ENCODE measurements around the gene UNC5CL.

The UNC5CL gene

DNA sequence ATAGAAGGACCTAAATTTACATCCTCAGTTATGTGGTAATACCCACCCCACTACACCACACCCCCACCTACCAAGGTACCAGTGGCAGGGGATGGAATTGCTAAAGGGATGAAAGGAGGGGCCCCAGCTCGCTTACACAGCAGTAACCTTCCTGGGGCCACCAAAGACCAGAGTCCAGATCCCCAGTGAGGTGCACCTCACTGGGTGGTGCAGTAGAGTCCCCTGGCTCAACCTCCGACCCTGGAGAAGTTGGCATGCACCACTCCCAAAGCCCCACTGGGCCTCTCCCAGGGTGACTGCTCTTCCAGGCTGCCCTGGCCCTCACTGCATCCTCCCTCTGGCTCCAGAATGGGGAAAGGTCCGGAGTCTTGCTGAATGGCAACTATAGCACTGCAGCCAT lies 816 bp downstream of the UNC5CL start:
- Mint-ChIP-seq H3K4me3 (no peak overlapping the region), H3K4me1 (no peaks in the 10 kb centered on the region), H3K27me3 (no peaks in the 10 kb centered on the region), H3K9me3 (no peaks in the 10 kb centered on the region), H3K27ac (no peak overlapping the region), H3K36me3 (no peaks in the 10 kb centered on the region)
- DNase-seq (ENCODE audit: low spot score in 2 of 2) = no peak
- no peak for ATAC-seq (ENCODE audit: low read depth)

- no peaks in the 10 kb centered on the region for H3K27me3 Mint-ChIP-seq
- no peaks in the 10 kb centered on the region for H3K4me1 Mint-ChIP-seq
- no peaks in the 10 kb centered on the region for H3K9me3 Mint-ChIP-seq
- DNase-seq (ENCODE audit: low spot score in 2 of 2) (no peak), ATAC-seq (ENCODE audit: low read depth) (no peak)
- no peaks in the 10 kb centered on the region for H3K36me3 Mint-ChIP-seq
- no peak overlapping the region for H3K4me3 Mint-ChIP-seq
- H3K27ac Mint-ChIP-seq = no peak overlapping the region
Observed at GRCh38 chr6:41037107-41037900, 1.7 kb downstream of the UNC5CL start.

- DNase-seq (ENCODE audit: low spot score in 2 of 2) (no peak), ATAC-seq (ENCODE audit: low read depth) (no peak)
- no peaks in the 10 kb centered on the region for H3K4me1 Mint-ChIP-seq
- no peaks in the 10 kb centered on the region for H3K9me3 Mint-ChIP-seq
- H3K27ac Mint-ChIP-seq = no peak overlapping the region
- H3K4me3 Mint-ChIP-seq = no peak overlapping the region
- no peaks in the 10 kb centered on the region for H3K27me3 Mint-ChIP-seq
- H3K36me3 Mint-ChIP-seq = no peaks in the 10 kb centered on the region
Observed at GRCh38 chr6:41036601-41037000, 2.4 kb downstream of the UNC5CL start.

- ATAC-seq (ENCODE audit: low read depth) (no peak), DNase-seq (ENCODE audit: low spot score in 2 of 2) (no peak)
- H3K36me3 Mint-ChIP-seq = no peaks in the 10 kb centered on the region
- H3K4me3 Mint-ChIP-seq = no peak overlapping the region
- H3K9me3 Mint-ChIP-seq = no peaks in the 10 kb centered on the region
- H3K4me1 Mint-ChIP-seq = peaks cover under 1% of the 10 kb centered on the region
- H3K27ac Mint-ChIP-seq = no peak overlapping the region
- H3K27me3 Mint-ChIP-seq = no peaks in the 10 kb centered on the region
Observed at GRCh38 chr6:41036186-41036585, 2.8 kb downstream of the UNC5CL start.

- Mint-ChIP-seq H3K4me3 (no peak overlapping the region), H3K27me3 (no peaks in the 10 kb centered on the region), H3K4me1 (peaks cover 9% of the 10 kb centered on the region), H3K27ac (no peak overlapping the region), H3K36me3 (no peaks in the 10 kb centered on the region), H3K9me3 (no peaks in the 10 kb centered on the region)
- ATAC-seq (ENCODE audit: low read depth) (no peak), DNase-seq (ENCODE audit: low spot score in 2 of 2) (no peak)
Observed at GRCh38 chr6:41033776-41034175, 5.2 kb downstream of the UNC5CL start.

DNA sequence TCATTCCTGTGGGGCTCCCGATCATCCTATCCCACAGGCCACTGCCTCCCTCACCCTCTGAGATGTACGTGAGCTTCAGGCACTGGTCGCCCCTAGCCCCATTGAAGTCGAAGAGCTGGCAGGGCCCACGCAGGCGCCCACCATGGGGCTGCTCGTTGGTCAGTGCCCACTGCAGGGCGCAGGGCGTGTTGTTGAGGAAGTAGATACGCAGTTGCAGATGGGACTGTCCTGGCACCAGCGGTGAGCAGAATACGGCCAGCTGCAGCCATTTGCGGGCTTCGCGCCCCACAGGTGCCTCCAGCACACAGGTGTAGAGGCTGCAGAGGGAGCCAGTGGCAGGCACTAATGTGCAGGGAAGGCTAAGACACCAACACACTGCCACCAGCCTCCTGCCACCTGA lies 6.2 kb downstream of the UNC5CL start:
- H3K27me3 Mint-ChIP-seq = no peaks in the 10 kb centered on the region
- no peaks in the 10 kb centered on the region for H3K36me3 Mint-ChIP-seq
- no peak overlapping the region for H3K27ac Mint-ChIP-seq
- no peak overlapping the region for H3K4me3 Mint-ChIP-seq
- DNase-seq (ENCODE audit: low spot score in 2 of 2) (no peak), ATAC-seq (ENCODE audit: low read depth) (no peak)
- H3K9me3 Mint-ChIP-seq = no peaks in the 10 kb centered on the region
- peaks cover 12% of the 10 kb centered on the region for H3K4me1 Mint-ChIP-seq

- ATAC-seq (ENCODE audit: low read depth) (no peak), DNase-seq (ENCODE audit: low spot score in 2 of 2) (no peak)
- Mint-ChIP-seq H3K27me3 (no peaks in the 10 kb centered on the region), H3K36me3 (no peaks in the 10 kb centered on the region), H3K9me3 (no peaks in the 10 kb centered on the region), H3K4me3 (peak overlapping the region; percentile 85), H3K27ac (no peak overlapping the region), H3K4me1 (peaks cover 21% of the 10 kb centered on the region)
Observed at GRCh38 chr6:41028561-41029412, 10.2 kb downstream of the UNC5CL start.

DNA sequence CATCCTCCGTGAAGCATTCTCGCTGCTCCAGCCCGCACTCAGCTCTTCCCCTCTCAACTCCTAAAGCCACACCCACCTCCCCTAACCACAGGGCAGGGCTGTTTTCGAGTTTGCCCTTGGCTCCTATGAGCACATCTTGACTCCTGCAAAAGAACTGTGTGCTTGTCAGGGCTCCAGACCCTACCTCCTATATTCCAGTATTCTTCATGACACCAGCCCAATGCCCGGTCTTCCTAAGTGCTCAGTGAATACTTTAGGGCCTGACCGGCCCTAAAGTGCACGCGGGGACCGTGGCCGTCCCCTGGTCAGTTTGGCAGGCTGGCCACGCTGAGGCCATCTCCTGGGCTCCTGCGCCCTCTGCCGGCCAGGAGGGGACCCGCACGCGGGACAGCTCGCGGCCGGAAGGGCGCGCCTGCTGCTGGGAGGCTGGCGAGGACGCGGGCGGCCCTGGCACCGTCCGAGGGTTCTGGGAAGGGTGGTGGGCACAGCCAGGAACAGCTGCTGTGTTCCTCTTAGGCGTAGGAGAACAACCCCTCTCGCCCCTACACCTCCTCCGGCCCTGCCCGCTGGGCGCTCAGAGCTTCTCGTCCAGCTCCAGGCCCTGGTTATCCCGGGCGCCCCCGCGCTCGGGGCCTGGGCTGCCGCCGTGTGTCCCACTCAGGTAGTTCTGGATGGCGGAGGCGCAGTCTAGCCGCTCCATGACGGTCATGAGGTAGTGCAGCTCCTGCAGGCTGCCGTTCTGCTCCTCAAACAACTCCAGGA lies 11.0 kb downstream of the UNC5CL start:
- Mint-ChIP-seq H3K4me1 (peaks cover 21% of the 10 kb centered on the region), H3K27me3 (no peaks in the 10 kb centered on the region), H3K27ac (peak overlapping the region; percentile 2), H3K36me3 (no peaks in the 10 kb centered on the region), H3K9me3 (no peaks in the 10 kb centered on the region), H3K4me3 (peak overlapping the region; percentile 85)
- peak; percentile 68 to 86 for DNase-seq (ENCODE audit: low spot score in 2 of 2)
- peak; percentile 87 for ATAC-seq (ENCODE audit: low read depth)

DNA sequence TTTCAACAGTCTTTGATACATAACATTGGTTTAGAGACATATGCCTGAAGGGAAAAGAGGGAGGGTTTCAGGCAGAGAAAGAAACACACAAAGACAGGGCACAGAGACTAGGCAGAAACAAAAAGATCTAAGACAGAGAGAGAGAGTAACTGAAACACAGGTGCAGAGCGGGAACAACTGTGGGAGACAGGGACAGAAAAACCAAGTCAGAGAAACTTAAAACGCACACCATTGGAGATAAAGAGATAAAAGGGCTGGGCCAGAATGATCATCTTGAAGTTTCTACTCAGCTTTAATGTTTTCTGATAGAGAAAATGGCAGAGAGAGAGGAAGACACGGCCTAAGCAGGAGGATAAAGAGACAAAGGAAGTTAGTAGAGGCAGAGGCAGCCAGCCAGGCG lies 11.8 kb downstream of the UNC5CL start:
- Mint-ChIP-seq H3K36me3 (no peaks in the 10 kb centered on the region), H3K27ac (peak overlapping the region; percentile 2), H3K4me1 (peaks cover 21% of the 10 kb centered on the region), H3K9me3 (no peaks in the 10 kb centered on the region), H3K4me3 (peak overlapping the region; percentile 85), H3K27me3 (no peaks in the 10 kb centered on the region)
- no peak for ATAC-seq (ENCODE audit: low read depth)
- no peak for DNase-seq (ENCODE audit: low spot score in 2 of 2)

GRCh38 chr6:41025966-41026530 lies 13.0 kb downstream of the UNC5CL start:
- H3K27ac Mint-ChIP-seq = no peak overlapping the region
- no peaks in the 10 kb centered on the region for H3K27me3 Mint-ChIP-seq
- peaks cover 19% of the 10 kb centered on the region for H3K4me1 Mint-ChIP-seq
- H3K9me3 Mint-ChIP-seq = no peaks in the 10 kb centered on the region
- ATAC-seq (ENCODE audit: low read depth) (no peak), DNase-seq (ENCODE audit: low spot score in 2 of 2) (no peak)
- no peak overlapping the region for H3K4me3 Mint-ChIP-seq
- H3K36me3 Mint-ChIP-seq = no peaks in the 10 kb centered on the region

DNA sequence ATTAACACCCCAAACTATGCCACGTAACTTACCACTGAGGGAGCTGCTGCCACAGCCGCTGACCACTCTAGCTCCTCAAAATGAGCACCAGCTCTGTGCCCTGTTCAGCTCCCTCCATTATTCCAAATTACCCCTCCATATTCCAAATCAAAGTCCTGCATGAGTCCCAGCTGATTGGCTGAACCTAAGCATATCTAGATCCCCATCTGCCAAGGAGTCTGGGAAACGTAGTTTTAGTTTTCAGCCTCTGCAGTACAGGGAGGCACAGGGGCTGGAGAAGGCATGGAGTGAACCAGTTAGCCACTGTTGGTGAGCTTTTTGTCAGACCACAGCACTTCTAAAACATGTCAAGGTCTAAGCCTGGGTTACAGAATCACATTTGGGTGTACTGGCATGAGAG lies 15.9 kb downstream of the UNC5CL start:
- no peak overlapping the region for H3K27ac Mint-ChIP-seq
- ATAC-seq (ENCODE audit: low read depth) (no peak), DNase-seq (ENCODE audit: low spot score in 2 of 2) (no peak)
- no peak overlapping the region for H3K4me3 Mint-ChIP-seq
- H3K36me3 Mint-ChIP-seq = peaks cover 10% of the 10 kb centered on the region
- peaks cover 5% of the 10 kb centered on the region for H3K9me3 Mint-ChIP-seq
- H3K27me3 Mint-ChIP-seq = peaks cover 5% of the 10 kb centered on the region
- H3K4me1 Mint-ChIP-seq = peaks cover 10% of the 10 kb centered on the region

- no peak overlapping the region for H3K27ac Mint-ChIP-seq
- peaks cover 3% of the 10 kb centered on the region for H3K4me1 Mint-ChIP-seq
- H3K4me3 Mint-ChIP-seq = no peak overlapping the region
- ATAC-seq (ENCODE audit: low read depth) (no peak), DNase-seq (ENCODE audit: low spot score in 2 of 2) (no peak)
- peaks cover 12% of the 10 kb centered on the region for H3K36me3 Mint-ChIP-seq
- peaks cover 6% of the 10 kb centered on the region for H3K9me3 Mint-ChIP-seq
- peaks cover 7% of the 10 kb centered on the region for H3K27me3 Mint-ChIP-seq
Observed at GRCh38 chr6:41022294-41022693, 16.7 kb downstream of the UNC5CL start.

DNA sequence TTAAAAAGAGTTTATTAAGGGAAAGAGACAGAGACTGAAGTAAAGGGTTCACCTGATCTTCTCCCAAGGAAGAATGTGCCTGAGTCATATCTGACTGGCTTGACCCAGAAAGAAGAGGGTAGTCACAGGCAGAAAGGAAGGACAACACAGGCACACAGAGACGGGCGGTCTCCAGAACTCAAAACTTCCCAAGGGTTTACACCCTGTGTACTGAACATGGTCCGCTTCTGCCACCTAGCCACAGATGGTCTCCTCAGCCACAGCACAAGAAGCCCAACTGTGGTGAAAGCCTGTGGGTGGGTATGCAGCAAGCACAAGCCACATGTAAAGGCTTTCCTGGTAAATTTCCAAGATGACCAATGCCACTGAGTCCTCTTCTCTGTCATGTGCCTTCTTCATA lies 17.2 kb downstream of the UNC5CL start:
- peaks cover 6% of the 10 kb centered on the region for H3K9me3 Mint-ChIP-seq
- H3K27me3 Mint-ChIP-seq = peaks cover 7% of the 10 kb centered on the region
- H3K4me3 Mint-ChIP-seq = no peak overlapping the region
- peaks cover 12% of the 10 kb centered on the region for H3K36me3 Mint-ChIP-seq
- H3K27ac Mint-ChIP-seq = no peak overlapping the region
- H3K4me1 Mint-ChIP-seq = no peaks in the 10 kb centered on the region
- DNase-seq (ENCODE audit: low spot score in 2 of 2) = no peak
- no peak for ATAC-seq (ENCODE audit: low read depth)

DNA sequence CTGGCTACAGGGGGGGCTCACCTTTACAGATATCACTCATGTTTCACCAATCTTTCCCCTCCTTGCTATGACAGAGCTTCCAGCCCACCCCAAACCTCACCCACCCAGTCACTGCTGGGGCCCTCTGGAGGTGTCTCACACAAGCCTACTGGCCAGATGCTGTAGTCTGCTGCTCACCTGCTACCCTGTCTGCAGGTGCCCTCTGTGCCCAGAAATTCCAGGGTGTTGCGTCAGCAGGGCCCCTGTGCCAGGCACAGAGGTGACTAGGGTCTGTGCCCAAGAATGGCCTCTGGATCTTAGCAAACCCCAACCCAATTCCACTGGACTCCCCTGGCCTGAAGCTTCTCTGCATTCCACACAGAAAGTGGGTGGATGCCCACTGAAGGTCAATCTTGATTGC lies 21.4 kb downstream of the UNC5CL start:
- Mint-ChIP-seq H3K27ac (no peak overlapping the region), H3K4me3 (no peak overlapping the region), H3K9me3 (peaks cover 6% of the 10 kb centered on the region), H3K27me3 (peaks cover 9% of the 10 kb centered on the region), H3K4me1 (no peaks in the 10 kb centered on the region), H3K36me3 (peaks cover 13% of the 10 kb centered on the region)
- DNase-seq (ENCODE audit: low spot score in 2 of 2) (no peak), ATAC-seq (ENCODE audit: low read depth) (no peak)
